Measurements from ENCODE around the gene NKD1.
"Not testable (repeated sequence)": the region's sequence is repeated elsewhere in the genome, so short reads cannot be mapped to it uniquely, and the experiment has no call there.

NKD1 gene

GRCh38 chr16:50519602-50520001 lies 28.6 kb upstream of the NKD1 start:
- DNase-seq (ENCODE audit: low spot score): no peak

- no peak for DNase-seq (ENCODE audit: low spot score)
Observed at GRCh38 chr16:50520451-50521245, 27.5 kb upstream of the NKD1 start.

GRCh38 chr16:50521246-50521900 lies 26.8 kb upstream of the NKD1 start:
- DNase-seq (ENCODE audit: low spot score): no peak

GRCh38 chr16:50522324-50522723 lies 25.9 kb upstream of the NKD1 start:
- no peak for DNase-seq (ENCODE audit: low spot score)

DNA sequence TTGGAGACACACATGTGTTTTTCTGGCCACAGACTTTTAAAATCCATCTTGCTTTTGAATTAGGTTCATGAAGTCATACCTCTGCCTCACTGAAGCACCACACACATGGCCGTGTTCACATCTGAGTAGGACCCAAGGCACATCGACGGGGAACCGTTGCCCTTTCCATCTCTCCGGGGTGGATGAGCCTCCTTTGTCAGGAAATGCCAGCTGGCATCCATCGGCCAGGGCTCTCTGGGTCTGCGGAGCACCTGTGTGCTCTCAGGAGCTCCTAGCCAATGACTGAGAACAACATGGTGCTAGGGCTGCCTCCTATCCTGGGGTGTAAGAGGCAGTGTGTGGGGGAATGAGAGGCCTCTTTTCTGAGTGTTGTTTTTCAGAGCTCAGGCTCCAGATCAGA lies 24.5 kb upstream of the NKD1 start:
- no peak for DNase-seq (ENCODE audit: low spot score)

DNA sequence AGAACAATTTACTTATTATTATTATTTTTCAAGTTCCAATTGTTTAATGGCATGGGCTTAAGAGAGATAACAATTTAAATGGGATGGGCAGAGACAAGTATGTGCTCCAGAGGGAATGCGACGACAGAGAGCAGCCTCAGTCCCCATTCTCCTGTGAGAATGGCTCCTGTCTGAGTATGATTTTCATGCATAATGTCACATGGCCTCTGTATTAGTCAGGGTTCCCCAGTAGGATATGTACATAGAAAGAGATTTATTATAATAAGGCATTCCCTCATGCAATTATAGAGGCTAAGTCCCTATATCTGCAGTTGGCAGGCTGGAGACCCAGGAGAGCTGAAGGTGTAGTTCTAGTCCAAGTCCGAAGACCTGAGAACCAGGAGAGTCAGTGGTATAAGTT lies 22.9 kb upstream of the NKD1 start:
- DNase-seq (ENCODE audit: low spot score): no peak

- no peak for DNase-seq (ENCODE audit: low spot score)
Observed at GRCh38 chr16:50525716-50526115, 22.5 kb upstream of the NKD1 start.

- no peak for DNase-seq (ENCODE audit: low spot score)
Observed at GRCh38 chr16:50526249-50526648, 21.9 kb upstream of the NKD1 start.

- DNase-seq (ENCODE audit: low spot score): no peak
Observed at GRCh38 chr16:50526796-50527195, 21.4 kb upstream of the NKD1 start.

DNA sequence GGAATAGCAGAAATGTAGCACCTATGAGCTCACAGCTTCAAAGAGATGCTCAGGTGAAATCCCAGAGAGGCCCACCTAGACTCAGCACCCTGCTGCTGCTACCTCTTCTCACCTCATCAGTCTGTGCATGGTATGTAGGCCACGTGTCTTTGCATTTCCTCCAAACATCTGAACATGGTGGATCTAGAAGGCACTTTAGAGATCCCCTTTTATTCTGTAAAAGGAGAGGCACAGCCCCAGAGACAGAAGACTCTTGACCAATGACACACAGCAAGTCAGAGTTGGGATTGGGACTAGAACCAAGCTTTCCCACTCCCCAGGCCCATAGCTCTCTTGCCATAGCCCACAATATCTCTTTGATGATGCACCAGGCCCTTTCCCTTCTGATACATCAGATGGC lies 19.4 kb upstream of the NKD1 start:
- no peak for DNase-seq (ENCODE audit: low spot score)

DNA sequence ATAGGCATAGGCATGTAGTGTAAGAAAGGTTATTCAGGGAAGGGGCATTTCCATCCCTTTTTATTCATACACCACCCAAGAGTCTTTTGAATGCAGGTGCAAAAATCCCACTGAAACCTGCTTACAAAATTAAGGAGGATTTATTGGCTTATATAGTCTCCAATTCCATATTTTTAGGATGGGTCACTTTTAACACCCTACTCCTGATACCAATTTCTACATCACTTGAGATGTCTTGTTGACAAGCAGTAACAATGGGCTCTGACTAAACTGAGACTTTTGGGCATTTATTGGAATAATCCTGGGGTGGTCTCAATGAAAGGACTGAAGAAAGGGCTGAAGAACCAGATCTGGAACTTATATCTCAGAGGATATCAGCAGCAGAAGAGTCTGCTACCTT lies 18.9 kb upstream of the NKD1 start:
- no peak for DNase-seq (ENCODE audit: low spot score)

- DNase-seq (ENCODE audit: low spot score): no peak
Observed at GRCh38 chr16:50530277-50531236, 17.6 kb upstream of the NKD1 start.

DNA sequence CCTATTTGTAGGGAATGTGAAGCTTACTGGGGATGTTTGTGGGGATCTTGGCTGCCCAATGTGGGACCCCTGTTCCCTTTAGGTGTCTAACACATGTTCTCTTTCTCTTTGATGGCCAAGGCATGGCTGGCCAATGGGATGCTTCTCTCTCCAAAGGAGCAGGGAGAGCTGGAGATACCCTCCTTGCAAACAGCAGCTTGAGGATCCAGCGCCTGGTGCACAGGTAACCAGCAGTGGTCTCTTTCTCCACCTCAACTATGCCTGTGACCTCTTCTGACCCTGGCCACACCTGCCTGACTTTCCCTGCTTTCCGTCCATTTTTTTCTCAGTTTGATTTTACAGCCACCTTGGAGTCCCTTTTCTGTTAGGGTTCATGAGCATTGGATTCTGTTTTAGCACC lies 16.8 kb upstream of the NKD1 start:
- DNase-seq (ENCODE audit: low spot score): no peak

DNA sequence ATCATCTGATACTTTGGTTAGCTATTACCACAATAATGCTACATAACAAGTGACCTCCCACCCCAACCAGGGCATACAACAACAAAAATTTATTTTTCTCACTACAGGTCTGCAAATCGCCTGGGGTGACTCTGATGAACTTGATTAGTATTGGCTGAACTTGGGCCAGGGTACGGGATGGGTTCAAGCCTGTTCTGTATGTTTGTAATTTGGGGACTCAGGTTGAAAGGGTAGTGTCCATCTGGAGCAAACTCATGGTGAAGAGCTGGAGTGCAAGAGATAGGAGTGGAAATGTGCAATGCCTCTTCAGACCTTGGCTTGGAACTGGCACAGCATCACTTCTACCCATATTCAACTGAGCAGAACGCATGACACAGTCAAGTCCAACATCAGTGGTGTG lies 16.3 kb upstream of the NKD1 start:
- no peak for DNase-seq (ENCODE audit: low spot score)

GRCh38 chr16:50532576-50532975 lies 15.6 kb upstream of the NKD1 start:
- DNase-seq (ENCODE audit: low spot score): no peak

- no peak for DNase-seq (ENCODE audit: low spot score)
Observed at GRCh38 chr16:50533317-50533716, 14.9 kb upstream of the NKD1 start.

DNA sequence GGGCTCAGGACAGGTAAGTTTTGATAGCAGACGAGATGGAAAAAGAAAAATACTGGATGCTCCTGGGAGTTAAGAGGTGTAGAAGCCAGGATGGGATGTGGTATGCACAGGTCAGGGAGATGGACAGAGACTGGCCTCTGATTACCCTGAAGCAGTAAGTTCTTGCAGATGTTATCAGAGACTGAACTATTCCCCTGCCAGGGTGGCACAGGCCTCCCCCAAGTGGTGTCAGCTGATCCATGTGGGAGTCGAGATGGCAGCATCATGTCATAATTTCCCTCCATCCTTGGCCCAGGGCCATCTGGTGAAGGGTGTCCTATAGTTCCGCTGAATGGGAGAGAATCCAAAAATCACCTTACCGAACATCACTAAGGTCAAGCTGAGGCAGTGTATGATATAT lies 14.1 kb upstream of the NKD1 start:
- DNase-seq (ENCODE audit: low spot score): no peak

- no peak for DNase-seq (ENCODE audit: low spot score)
Observed at GRCh38 chr16:50534556-50534955, 13.6 kb upstream of the NKD1 start.

GRCh38 chr16:50534958-50535357 lies 13.2 kb upstream of the NKD1 start:
- no peak for DNase-seq (ENCODE audit: low spot score)

GRCh38 chr16:50535506-50536257 lies 12.5 kb upstream of the NKD1 start:
- DNase-seq (ENCODE audit: low spot score): no peak

DNA sequence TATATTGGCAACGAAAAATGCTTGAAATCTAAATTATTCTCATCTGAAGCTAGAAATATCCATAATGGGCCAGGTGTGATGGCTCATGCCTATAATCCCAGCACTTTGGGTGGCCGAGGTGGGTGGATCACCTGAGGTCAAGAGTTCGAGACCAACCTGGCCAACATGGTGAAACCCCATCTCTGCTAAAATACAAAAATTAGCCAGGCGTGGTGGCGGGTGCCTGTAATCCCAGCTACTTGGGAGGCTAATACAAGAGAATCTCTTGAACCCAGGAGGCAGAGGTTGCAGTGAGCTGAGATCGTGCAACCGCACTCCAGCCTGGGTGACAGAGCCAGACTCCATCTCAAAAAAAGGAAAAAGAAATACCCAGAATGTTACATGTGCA lies 11.9 kb upstream of the NKD1 start:
- DNase-seq (ENCODE audit: low spot score): not testable (repeated sequence)

All from D341Med (cell line).